ENCODE results near the gene ZNF892.

The ZNF892 gene

GRCh38 chr2:95204396-95204795 lies 2.9 kb upstream of the ZNF892 start:
- no peak for TF ChIP-seq FOXM1 (IDR thresholded peaks at IDR 0.05; ENCODE audit: borderline replicate concordance, low read depth)
- no peak for TF ChIP-seq MAX (IDR thresholded peaks at IDR 0.05)
- no peak for TF ChIP-seq TEAD4 (IDR thresholded peaks at IDR 0.05)
- no peak for TF ChIP-seq TAF1 (IDR thresholded peaks at IDR 0.05; ENCODE audit: low read depth)
- TF ChIP-seq YY1 (IDR thresholded peaks at IDR 0.05; ENCODE audit: low read depth), result no peak
- TF ChIP-seq EGR1 (IDR thresholded peaks at IDR 0.05), result no peak
- TF ChIP-seq USF1 (IDR thresholded peaks at IDR 0.05), result no peak
- TF ChIP-seq CREB1 (IDR thresholded peaks at IDR 0.05; ENCODE audit: low read depth), result no peak
- no peak for TF ChIP-seq RAD21 (IDR thresholded peaks at IDR 0.05; ENCODE audit: low read depth)
- no peak for TF ChIP-seq ZBTB7A (IDR thresholded peaks at IDR 0.05; ENCODE audit: low read depth)

- TF ChIP-seq EGR1 (IDR thresholded peaks at IDR 0.05) (no peak), CEBPB (IDR thresholded peaks at IDR 0.05) (no peak), FOXM1 (IDR thresholded peaks at IDR 0.05; ENCODE audit: borderline replicate concordance, low read depth) (no peak), YY1 (IDR thresholded peaks at IDR 0.05; ENCODE audit: low read depth) (no peak), MAX (IDR thresholded peaks at IDR 0.05) (no peak), TCF12 (IDR thresholded peaks at IDR 0.05; ENCODE audit: low read depth) (no peak), TAF1 (IDR thresholded peaks at IDR 0.05; ENCODE audit: low read depth) (no peak), CREB1 (IDR thresholded peaks at IDR 0.05; ENCODE audit: low read depth) (no peak), EP300 (IDR thresholded peaks at IDR 0.05; ENCODE audit: borderline replicate concordance) (no peak), ZBTB7A (IDR thresholded peaks at IDR 0.05; ENCODE audit: low read depth) (no peak), TEAD4 (IDR thresholded peaks at IDR 0.05) (no peak), REST (IDR thresholded peaks at IDR 0.05; ENCODE audit: low read depth) (no peak), USF1 (IDR thresholded peaks at IDR 0.05) (no peak), RAD21 (IDR thresholded peaks at IDR 0.05; ENCODE audit: low read depth) (no peak), NFIC (IDR thresholded peaks at IDR 0.05) (no peak)
These were observed 1.2 kb upstream of the ZNF892 start for GRCh38 chr2:95206096-95206495.

GRCh38 chr2:95208106-95208505 lies 785 bp downstream of the ZNF892 start:
- no peak for TF ChIP-seq REST (IDR thresholded peaks at IDR 0.05; ENCODE audit: low read depth)
- no peak for TF ChIP-seq USF1 (IDR thresholded peaks at IDR 0.05)
- TF ChIP-seq CREB1 (IDR thresholded peaks at IDR 0.05; ENCODE audit: low read depth), result no peak
- no peak for TF ChIP-seq MAX (IDR thresholded peaks at IDR 0.05)
- TF ChIP-seq TAF1 (IDR thresholded peaks at IDR 0.05; ENCODE audit: low read depth), result no peak
- no peak for TF ChIP-seq CEBPB (IDR thresholded peaks at IDR 0.05)
- no peak for TF ChIP-seq NFIC (IDR thresholded peaks at IDR 0.05)
- no peak for TF ChIP-seq RAD21 (IDR thresholded peaks at IDR 0.05; ENCODE audit: low read depth)
- no peak for TF ChIP-seq EP300 (IDR thresholded peaks at IDR 0.05; ENCODE audit: borderline replicate concordance)
- no peak for TF ChIP-seq TCF12 (IDR thresholded peaks at IDR 0.05; ENCODE audit: low read depth)
- TF ChIP-seq EGR1 (IDR thresholded peaks at IDR 0.05), result no peak
- no peak for TF ChIP-seq YY1 (IDR thresholded peaks at IDR 0.05; ENCODE audit: low read depth)
- TF ChIP-seq TEAD4 (IDR thresholded peaks at IDR 0.05), result no peak
- TF ChIP-seq ZBTB7A (IDR thresholded peaks at IDR 0.05; ENCODE audit: low read depth), result no peak
- no peak for TF ChIP-seq FOXM1 (IDR thresholded peaks at IDR 0.05; ENCODE audit: borderline replicate concordance, low read depth)

- TF ChIP-seq CREB1 (IDR thresholded peaks at IDR 0.05; ENCODE audit: low read depth) (no peak), REST (IDR thresholded peaks at IDR 0.05; ENCODE audit: low read depth) (no peak), YY1 (IDR thresholded peaks at IDR 0.05; ENCODE audit: low read depth) (no peak), NFIC (IDR thresholded peaks at IDR 0.05) (no peak)
These were observed 7.8 kb downstream of the ZNF892 start for GRCh38 chr2:95215018-95215612.
